Smooth muscle cell (in vitro differentiated cells): ENCODE measurements around the gene DNAH8. TPM values are rescaled to one million over a fixed set of nuclear protein-coding genes. Genes with fewer than 3 reads are reported as not detected.

Experiments
- DNase-seq: peaks from one replicate; lab custom pipeline; 2025; ENCODE audit not compliant: unreplicated experiment; lab: John Stamatoyannopoulos, UW
- H2AFZ ChIP-seq: fragments of 200-600 bp; sonication (generic); 2 replicates; pipeline ENCODE4 v1.6.0; 2016; ENCODE audit warnings: antibody characterized with exemption, low read depth, mild to moderate bottlenecking
- H3F3A ChIP-seq: fragments of 200-600 bp; sonication (generic); 2 replicates; pipeline ENCODE4 v1.6.0; 2017; ENCODE audit warnings: antibody characterized with exemption, low read depth
- H3K27ac ChIP-seq: fragments of 200-600 bp; sonication (generic); 2 replicates; pipeline ENCODE4 v1.5.1; 2016; ENCODE audit warnings: low read depth, mild to moderate bottlenecking
- H3K27me3 ChIP-seq: fragments of 200-600 bp; sonication (generic); 2 replicates; pipeline ENCODE4 v1.6.1; 2016; ENCODE audit warnings: low read depth, mild to moderate bottlenecking
- H3K36me3 ChIP-seq: fragments of 200-600 bp; sonication (generic); 2 replicates; pipeline ENCODE4 v1.5.1; 2016; ENCODE audit warnings: low read depth
- H3K4me1 ChIP-seq: fragments of 200-600 bp; sonication (generic); 2 replicates; pipeline ENCODE4 v1.5.1; 2016; ENCODE audit warnings: low read depth
- H3K4me2 ChIP-seq: fragments of 200-600 bp; sonication (generic); 2 replicates; pipeline ENCODE4 v1.6.0; 2016; ENCODE audit warnings: mild to moderate bottlenecking
- H3K4me3 ChIP-seq: fragments of 200-600 bp; sonication (generic); 2 replicates; pipeline ENCODE4 v1.5.1; 2016; ENCODE audit warnings: mild to moderate bottlenecking
- H3K79me2 ChIP-seq: fragments of 200-600 bp; sonication (generic); 2 replicates; pipeline ENCODE4 v1.6.0; 2016; ENCODE audit warnings: low read depth, mild to moderate bottlenecking
- H3K9ac ChIP-seq: fragments of 200-600 bp; sonication (generic); 2 replicates; pipeline ENCODE4 v1.6.0; 2016; ENCODE audit warnings: low read depth
- H3K9me3 ChIP-seq: fragments of 200-600 bp; sonication (generic); replicated peaks from 2 replicates; pipeline ENCODE4 v1.5.1; 2016; ENCODE audit warnings: low read depth
- H4K20me1 ChIP-seq: fragments of 200-600 bp; sonication (generic); 2 replicates; pipeline ENCODE4 v1.6.0; 2016; ENCODE audit warnings: low read depth
- WGBS: methylation state at CpG from one replicate; pipeline ENCODE4 v1.1.7; 2016; ENCODE audit warnings: low lambda C conversion rate; 5-methylcytosine and 5-hydroxymethylcytosine counted together
- polyA plus RNA-seq: library from polyadenylated mRNA; unstranded; fragments of >200 nt; fragmentation: Nextera tagmentation; extraction: Ambion mirVana; gene quantifications from 2 replicates; pipeline ENCODE4 v1.2.1, GENCODE V29; 2016
- total RNA-seq: library from RNA; depleted of rRNA; stranded (reverse); fragments of >200 nt; gene quantifications from 2 replicates; pipeline ENCODE4 v1.2.3, GENCODE V29; 2014
- TF ChIP-seq, protein P1 (sequence below): fragments of 200-600 bp; sonication (generic); IDR thresholded peaks from 2 replicates; pipeline ENCODE4 v1.5.1; 2017; ENCODE audit warnings: borderline replicate concordance, mild to moderate bottlenecking, antibody characterized with exemption; ENCODE audit not compliant: insufficient read depth, poor library complexity, severe bottlenecking

DNAH8 gene
- total and polyA plus RNA-seq, 2 experiments from 2014 or later = not detected

GRCh38 chr6:38848760-38849159, 133.6 kb downstream of the DNAH8 start:
- DNase-seq = no peak
- Histone ChIP-seq H3K36me3 (no peaks in the 10 kb centered on the region), H4K20me1 (no peaks in the 10 kb centered on the region), H3K9ac (no peak overlapping the region), H3K79me2 (no peaks in the 10 kb centered on the region), H3K4me3 (no peak overlapping the region), H3F3A (no peaks in the 10 kb centered on the region), H3K4me1 (peaks cover 5% of the 10 kb centered on the region), H3K27me3 (no peaks in the 10 kb centered on the region), H3K9me3 (no peaks in the 10 kb centered on the region), H2AFZ (no peak overlapping the region), H3K27ac (no peak overlapping the region), H3K4me2 (no peak overlapping the region)
- TF ChIP-seq, protein P1, sequence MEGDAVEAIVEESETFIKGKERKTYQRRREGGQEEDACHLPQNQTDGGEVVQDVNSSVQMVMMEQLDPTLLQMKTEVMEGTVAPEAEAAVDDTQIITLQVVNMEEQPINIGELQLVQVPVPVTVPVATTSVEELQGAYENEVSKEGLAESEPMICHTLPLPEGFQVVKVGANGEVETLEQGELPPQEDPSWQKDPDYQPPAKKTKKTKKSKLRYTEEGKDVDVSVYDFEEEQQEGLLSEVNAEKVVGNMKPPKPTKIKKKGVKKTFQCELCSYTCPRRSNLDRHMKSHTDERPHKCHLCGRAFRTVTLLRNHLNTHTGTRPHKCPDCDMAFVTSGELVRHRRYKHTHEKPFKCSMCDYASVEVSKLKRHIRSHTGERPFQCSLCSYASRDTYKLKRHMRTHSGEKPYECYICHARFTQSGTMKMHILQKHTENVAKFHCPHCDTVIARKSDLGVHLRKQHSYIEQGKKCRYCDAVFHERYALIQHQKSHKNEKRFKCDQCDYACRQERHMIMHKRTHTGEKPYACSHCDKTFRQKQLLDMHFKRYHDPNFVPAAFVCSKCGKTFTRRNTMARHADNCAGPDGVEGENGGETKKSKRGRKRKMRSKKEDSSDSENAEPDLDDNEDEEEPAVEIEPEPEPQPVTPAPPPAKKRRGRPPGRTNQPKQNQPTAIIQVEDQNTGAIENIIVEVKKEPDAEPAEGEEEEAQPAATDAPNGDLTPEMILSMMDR = no peak
- WGBS = 94% methylated on average over 2 of the region's 2 CpGs

GRCh38 chr6:38852215-38852614, 137.1 kb downstream of the DNAH8 start:
- Histone ChIP-seq H3K4me2 (no peak overlapping the region), H3K4me1 (no peaks in the 10 kb centered on the region), H3K36me3 (no peaks in the 10 kb centered on the region), H3K4me3 (no peak overlapping the region), H3K9me3 (no peaks in the 10 kb centered on the region), H4K20me1 (no peaks in the 10 kb centered on the region), H2AFZ (no peak overlapping the region), H3K9ac (no peak overlapping the region), H3K79me2 (no peaks in the 10 kb centered on the region), H3K27ac (no peak overlapping the region), H3K27me3 (peaks cover 13% of the 10 kb centered on the region), H3F3A (no peaks in the 10 kb centered on the region)
- TF ChIP-seq, protein P1 = no peak
- DNase-seq = no peak
- 81% methylated on average over 3 of the region's 3 CpGs for WGBS

GRCh38 chr6:38853236-38853635, 138.1 kb downstream of the DNAH8 start:
- Histone ChIP-seq H3K4me1 (no peaks in the 10 kb centered on the region), H4K20me1 (no peaks in the 10 kb centered on the region), H3K79me2 (no peaks in the 10 kb centered on the region), H3K27ac (no peak overlapping the region), H3K9me3 (no peaks in the 10 kb centered on the region), H3F3A (no peaks in the 10 kb centered on the region), H3K4me3 (no peak overlapping the region), H3K36me3 (no peaks in the 10 kb centered on the region), H3K4me2 (no peak overlapping the region), H3K9ac (no peak overlapping the region), H2AFZ (no peak overlapping the region), H3K27me3 (peaks cover 15% of the 10 kb centered on the region)
- 91% methylated on average over 2 of the region's 2 CpGs for WGBS
- no peak for DNase-seq
- TF ChIP-seq, protein P1 = no peak

DNA sequence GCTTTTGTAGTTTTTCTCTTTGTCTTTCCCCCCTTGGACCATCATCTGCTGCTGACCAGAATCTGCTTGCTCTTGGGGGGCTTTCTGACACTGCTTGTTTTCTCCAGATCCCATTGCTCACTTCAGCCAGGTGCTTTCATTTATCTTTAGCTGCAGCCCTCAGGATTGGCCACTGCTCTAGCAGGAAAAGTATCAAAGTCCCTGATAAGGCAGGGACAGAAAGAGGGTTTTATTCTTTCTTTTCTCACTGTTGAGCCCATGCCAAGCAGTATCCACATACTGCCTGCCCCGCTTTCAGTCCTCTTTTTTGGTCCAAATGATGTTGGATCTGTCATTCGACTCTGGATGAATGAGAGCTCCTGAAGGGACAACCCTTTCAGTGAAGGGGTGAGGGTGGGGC, 141.4 kb downstream of the DNAH8 start:
- peaks cover 15% of the 10 kb centered on the region for H3K27me3 ChIP-seq
- H3K4me2 ChIP-seq = no peak overlapping the region
- no peak overlapping the region for H3K4me3 ChIP-seq
- DNase-seq = no peak
- 89% methylated on average over 2 of the region's 2 CpGs for WGBS
- H3K79me2 ChIP-seq = no peaks in the 10 kb centered on the region
- H3K27ac ChIP-seq = no peak overlapping the region
- TF ChIP-seq, protein P1 = no peak
- H4K20me1 ChIP-seq = no peaks in the 10 kb centered on the region
- H3K36me3 ChIP-seq = no peaks in the 10 kb centered on the region
- H3F3A ChIP-seq = no peaks in the 10 kb centered on the region
- H3K9me3 ChIP-seq = no peaks in the 10 kb centered on the region
- no peaks in the 10 kb centered on the region for H3K4me1 ChIP-seq
- no peak overlapping the region for H2AFZ ChIP-seq
- H3K9ac ChIP-seq = no peak overlapping the region
